Peyer's patch (tissue), 4 donors: ENCODE results near the gene TMCC1.

Experiments used
- CTCF ChIP-seq, 6 experiments: fragments of 450-650 bp in 4 of 6; fragments of 200-600 bp in 2 of 6; sonication (generic) in 1 of 6; IDR thresholded peaks; one replicate each; pipeline ENCODE4 v1.5.1; 2017 to 2019; ENCODE audit warnings: antibody characterized with exemption in 6 of 6, mild to moderate bottlenecking in 3 of 6, moderate library complexity in 1 of 6
- POLR2A ChIP-seq, 2 donors: fragments of 450-650 bp; IDR thresholded peaks; one replicate each; pipeline ENCODE4 v1.5.1; 2017; ENCODE audit warnings: antibody characterized with exemption in 2 of 2, mild to moderate bottlenecking in 2 of 2, moderate library complexity in 2 of 2

- TF ChIP-seq CTCF (IDR thresholded peaks at IDR 0.05) (no peak), POLR2A (IDR thresholded peaks at IDR 0.05) (no peak)
Measured at GRCh38 chr3:129607391-129608068, 286.0 kb downstream of the TMCC1 start.
